ENCODE data around the gene RAB18.

- TF ChIP-seq CTCF (IDR thresholded peaks at IDR 0.05) (no peak), POLR2A (IDR thresholded peaks at IDR 0.05) (no peak)
Measured at GRCh38 chr10:27514243-27514642, 10.1 kb downstream of the RAB18 start.

All from right lobe of liver (tissue), 4 donors.